Measurements from ENCODE around the gene TCF23. TPM values are rescaled to one million over a fixed set of nuclear protein-coding genes. Genes with fewer than 3 reads are reported as not detected.

Gene TCF23
- not detected in 3 replicates for total RNA-seq
- long read RNA-seq, result 0 reads

GRCh38 chr2:27148801-27149439 is at the start of gene TCF23:
Gene TCF23 (plus strand): TSS chr2:27149004. CDS start chr2:27149134, 130 bp downstream.
- Mint-ChIP-seq H3K27ac (ENCODE audit: unreplicated experiment) (no peak within 1 kb of the TSS), H3K36me3 (ENCODE audit: low read depth) (no peaks in the 10 kb centered on the region), H3K4me3 (ENCODE audit: unreplicated experiment) (no peak within 1 kb of the TSS), H3K9me3 (ENCODE audit: low read depth) (no peaks in the 10 kb centered on the region), H3K27me3 (ENCODE audit: low read depth) (peaks cover 11% of the 10 kb centered on the region), H3K4me1 (ENCODE audit: low read depth) (no peaks in the 10 kb centered on the region)
- peak; percentile 75 for DNase-seq (ENCODE audit: low spot score)
- TF ChIP-seq CTCF (IDR thresholded peaks at IDR 0.05), result no peak

- no peak overlapping the region for H3K4me3 Mint-ChIP-seq (ENCODE audit: unreplicated experiment)
- no peak for DNase-seq (ENCODE audit: low spot score)
- peaks cover 3% of the 10 kb centered on the region for H3K36me3 Mint-ChIP-seq (ENCODE audit: low read depth)
- peaks cover 1% of the 10 kb centered on the region for H3K27me3 Mint-ChIP-seq (ENCODE audit: low read depth)
- H3K9me3 Mint-ChIP-seq (ENCODE audit: low read depth), result no peaks in the 10 kb centered on the region
- TF ChIP-seq CTCF (IDR thresholded peaks at IDR 0.05), result no peak
- peaks cover 9% of the 10 kb centered on the region for H3K4me1 Mint-ChIP-seq (ENCODE audit: low read depth)
- H3K27ac Mint-ChIP-seq (ENCODE audit: unreplicated experiment), result no peak overlapping the region
Observed at GRCh38 chr2:27099334-27099955, 49.4 kb upstream of the TCF23 start.

GRCh38 chr2:27100036-27100435 is 48.8 kb upstream of the TCF23 start:
- H3K27ac Mint-ChIP-seq (ENCODE audit: unreplicated experiment), result no peak overlapping the region
- peaks cover 9% of the 10 kb centered on the region for H3K4me1 Mint-ChIP-seq (ENCODE audit: low read depth)
- TF ChIP-seq CTCF (IDR thresholded peaks at IDR 0.05), result no peak
- peaks cover 1% of the 10 kb centered on the region for H3K27me3 Mint-ChIP-seq (ENCODE audit: low read depth)
- H3K9me3 Mint-ChIP-seq (ENCODE audit: low read depth), result no peaks in the 10 kb centered on the region
- peaks cover 3% of the 10 kb centered on the region for H3K36me3 Mint-ChIP-seq (ENCODE audit: low read depth)
- DNase-seq (ENCODE audit: low spot score), result no peak
- H3K4me3 Mint-ChIP-seq (ENCODE audit: unreplicated experiment), result no peak overlapping the region

- H3K4me3 Mint-ChIP-seq (ENCODE audit: unreplicated experiment), result no peak overlapping the region
- no peak overlapping the region for H3K27ac Mint-ChIP-seq (ENCODE audit: unreplicated experiment)
- peaks cover 7% of the 10 kb centered on the region for H3K4me1 Mint-ChIP-seq (ENCODE audit: low read depth)
- no peak for TF ChIP-seq CTCF (IDR thresholded peaks at IDR 0.05)
- H3K9me3 Mint-ChIP-seq (ENCODE audit: low read depth), result no peaks in the 10 kb centered on the region
- DNase-seq (ENCODE audit: low spot score), result no peak
- peaks cover 1% of the 10 kb centered on the region for H3K27me3 Mint-ChIP-seq (ENCODE audit: low read depth)
- H3K36me3 Mint-ChIP-seq (ENCODE audit: low read depth), result peaks cover 3% of the 10 kb centered on the region
Observed at GRCh38 chr2:27102329-27102728, 46.5 kb upstream of the TCF23 start.

- Mint-ChIP-seq H3K4me1 (ENCODE audit: low read depth) (peaks cover 7% of the 10 kb centered on the region), H3K36me3 (ENCODE audit: low read depth) (peaks cover 3% of the 10 kb centered on the region), H3K27ac (ENCODE audit: unreplicated experiment) (no peak overlapping the region), H3K27me3 (ENCODE audit: low read depth) (peaks cover 1% of the 10 kb centered on the region), H3K4me3 (ENCODE audit: unreplicated experiment) (no peak overlapping the region), H3K9me3 (ENCODE audit: low read depth) (no peaks in the 10 kb centered on the region)
- no peak for TF ChIP-seq CTCF (IDR thresholded peaks at IDR 0.05)
- no peak for DNase-seq (ENCODE audit: low spot score)
Observed at GRCh38 chr2:27105981-27106380, 42.8 kb upstream of the TCF23 start.

Measured in chondrocyte (in vitro differentiated cells).